ENCODE data around the gene ASIC4.

ASIC4 gene

DNA sequence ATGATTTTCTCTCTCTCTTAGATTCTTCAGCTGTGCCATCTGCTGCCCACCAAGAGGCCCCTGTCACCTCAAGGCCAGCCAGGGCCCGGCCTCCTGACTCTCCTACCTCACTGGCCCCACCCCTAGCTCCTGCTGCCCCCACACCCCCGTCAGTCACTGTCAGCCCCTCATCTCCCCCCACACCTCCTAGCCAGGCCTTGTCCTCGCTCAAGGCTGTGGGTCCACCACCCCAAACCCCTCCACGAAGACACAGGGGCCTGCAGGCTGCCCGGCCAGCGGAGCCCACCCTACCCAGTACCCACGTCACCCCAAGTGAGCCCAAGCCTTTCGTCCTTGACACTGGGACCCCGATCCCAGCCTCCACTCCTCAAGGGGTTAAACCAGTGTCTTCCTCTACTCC is 25.0 kb upstream of the ASIC4 start:
- no peak overlapping the region for H3K27ac Mint-ChIP-seq
- H3K36me3 Mint-ChIP-seq (ENCODE audit: low read depth) = no peaks in the 10 kb centered on the region
- peaks cover 28% of the 10 kb centered on the region for H3K27me3 Mint-ChIP-seq
- ATAC-seq (no peak), DNase-seq (no peak)
- H3K9me3 Mint-ChIP-seq = no peaks in the 10 kb centered on the region
- peaks cover under 1% of the 10 kb centered on the region for H3K4me1 Mint-ChIP-seq
- H3K4me3 Mint-ChIP-seq = no peak overlapping the region

GRCh38 chr2:219490186-219490585 is 24.1 kb upstream of the ASIC4 start:
- H3K4me1 Mint-ChIP-seq = no peaks in the 10 kb centered on the region
- no peaks in the 10 kb centered on the region for H3K36me3 Mint-ChIP-seq (ENCODE audit: low read depth)
- no peak overlapping the region for H3K27ac Mint-ChIP-seq
- H3K4me3 Mint-ChIP-seq = no peak overlapping the region
- no peak for DNase-seq
- H3K9me3 Mint-ChIP-seq = no peaks in the 10 kb centered on the region
- peaks cover 32% of the 10 kb centered on the region for H3K27me3 Mint-ChIP-seq
- ATAC-seq = no peak

GRCh38 chr2:219490600-219491130 is 23.6 kb upstream of the ASIC4 start:
- Mint-ChIP-seq H3K9me3 (no peaks in the 10 kb centered on the region), H3K36me3 (ENCODE audit: low read depth) (no peaks in the 10 kb centered on the region), H3K27ac (no peak overlapping the region), H3K27me3 (peaks cover 32% of the 10 kb centered on the region), H3K4me3 (no peak overlapping the region), H3K4me1 (no peaks in the 10 kb centered on the region)
- DNase-seq (no peak), ATAC-seq (no peak)

GRCh38 chr2:219491278-219491963 is 22.9 kb upstream of the ASIC4 start:
- Mint-ChIP-seq H3K4me3 (no peak overlapping the region), H3K27ac (no peak overlapping the region), H3K4me1 (peaks cover 1% of the 10 kb centered on the region), H3K27me3 (peaks cover 30% of the 10 kb centered on the region), H3K36me3 (ENCODE audit: low read depth) (no peaks in the 10 kb centered on the region), H3K9me3 (no peaks in the 10 kb centered on the region)
- no peak for ATAC-seq
- DNase-seq = no peak

DNA sequence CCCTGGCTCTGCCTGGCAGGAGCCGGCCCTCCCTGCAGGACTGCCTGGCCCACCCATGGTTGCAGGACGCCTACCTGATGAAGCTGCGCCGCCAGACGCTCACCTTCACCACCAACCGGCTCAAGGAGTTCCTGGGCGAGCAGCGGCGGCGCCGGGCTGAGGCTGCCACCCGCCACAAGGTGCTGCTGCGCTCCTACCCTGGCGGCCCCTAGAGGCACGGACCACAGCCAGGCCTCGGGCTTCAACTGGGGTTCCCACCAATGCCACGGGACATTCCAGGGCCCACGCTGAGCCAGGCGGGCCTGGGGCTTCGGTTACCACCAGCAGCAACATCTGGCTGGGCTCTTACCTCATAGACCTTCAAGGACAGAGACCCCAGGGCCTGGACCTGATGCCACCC is 21.7 kb upstream of the ASIC4 start:
- Mint-ChIP-seq H3K9me3 (no peaks in the 10 kb centered on the region), H3K36me3 (ENCODE audit: low read depth) (no peaks in the 10 kb centered on the region), H3K27me3 (peaks cover 41% of the 10 kb centered on the region), H3K27ac (no peak overlapping the region), H3K4me3 (no peak overlapping the region), H3K4me1 (peaks cover 7% of the 10 kb centered on the region)
- ATAC-seq = no peak
- no peak for DNase-seq

- ATAC-seq (no peak), DNase-seq (no peak)
- Mint-ChIP-seq H3K27me3 (peaks cover 44% of the 10 kb centered on the region), H3K4me3 (no peak overlapping the region), H3K4me1 (peaks cover 8% of the 10 kb centered on the region), H3K9me3 (no peaks in the 10 kb centered on the region), H3K36me3 (ENCODE audit: low read depth) (no peaks in the 10 kb centered on the region), H3K27ac (no peak overlapping the region)
These were observed 21.2 kb upstream of the ASIC4 start for GRCh38 chr2:219493086-219493485.

DNA sequence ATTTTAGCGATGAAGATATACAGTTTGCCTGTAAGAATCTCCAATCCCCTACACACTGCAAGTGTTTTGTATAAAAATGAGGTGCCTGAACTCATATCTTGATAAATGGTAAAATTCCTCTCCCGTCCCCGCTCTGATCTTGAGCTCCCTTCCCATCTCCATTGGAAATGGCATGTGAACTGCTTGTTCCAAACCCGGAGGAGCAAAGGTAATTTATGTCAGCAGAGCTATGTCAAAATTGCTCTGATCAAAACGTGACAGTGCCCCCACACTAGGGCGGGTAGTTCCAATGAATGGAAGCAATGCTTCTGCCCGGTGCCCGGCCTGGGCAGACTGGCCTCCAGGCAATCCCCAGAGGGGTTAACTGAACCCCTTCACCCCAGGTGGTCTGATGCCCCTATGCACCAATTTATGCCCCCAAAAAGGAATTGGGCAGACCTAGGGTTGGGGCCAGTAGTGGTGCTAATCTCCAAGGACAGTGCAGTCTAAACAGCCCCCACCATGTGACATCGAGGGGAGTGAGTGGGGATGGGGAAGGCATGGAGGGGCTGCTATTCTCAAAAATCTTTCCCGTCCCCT is 19.2 kb upstream of the ASIC4 start:
- H3K27me3 Mint-ChIP-seq = peaks cover 50% of the 10 kb centered on the region
- no peaks in the 10 kb centered on the region for H3K36me3 Mint-ChIP-seq (ENCODE audit: low read depth)
- H3K9me3 Mint-ChIP-seq = no peaks in the 10 kb centered on the region
- H3K27ac Mint-ChIP-seq = no peak overlapping the region
- DNase-seq (no peak), ATAC-seq (no peak)
- H3K4me3 Mint-ChIP-seq = no peak overlapping the region
- peaks cover 26% of the 10 kb centered on the region for H3K4me1 Mint-ChIP-seq

GRCh38 chr2:219495531-219496122 is 18.7 kb upstream of the ASIC4 start:
- no peak overlapping the region for H3K27ac Mint-ChIP-seq
- no peak overlapping the region for H3K4me3 Mint-ChIP-seq
- peaks cover 50% of the 10 kb centered on the region for H3K27me3 Mint-ChIP-seq
- DNase-seq (peak; percentile 73), ATAC-seq (peak; percentile 26)
- H3K36me3 Mint-ChIP-seq (ENCODE audit: low read depth) = no peaks in the 10 kb centered on the region
- no peaks in the 10 kb centered on the region for H3K9me3 Mint-ChIP-seq
- H3K4me1 Mint-ChIP-seq = peaks cover 30% of the 10 kb centered on the region

GRCh38 chr2:219496247-219496824 is 17.9 kb upstream of the ASIC4 start:
- Mint-ChIP-seq H3K9me3 (no peaks in the 10 kb centered on the region), H3K36me3 (ENCODE audit: low read depth) (no peaks in the 10 kb centered on the region), H3K27me3 (peaks cover 50% of the 10 kb centered on the region), H3K27ac (no peak overlapping the region), H3K4me1 (peaks cover 32% of the 10 kb centered on the region), H3K4me3 (no peak overlapping the region)
- no peak for ATAC-seq
- DNase-seq = no peak

- H3K36me3 Mint-ChIP-seq (ENCODE audit: low read depth) = no peaks in the 10 kb centered on the region
- H3K9me3 Mint-ChIP-seq = no peaks in the 10 kb centered on the region
- no peak overlapping the region for H3K27ac Mint-ChIP-seq
- peaks cover 32% of the 10 kb centered on the region for H3K4me1 Mint-ChIP-seq
- ATAC-seq (no peak), DNase-seq (no peak)
- H3K27me3 Mint-ChIP-seq = peaks cover 50% of the 10 kb centered on the region
- H3K4me3 Mint-ChIP-seq = peak overlapping the region; percentile 95
These were observed 17.3 kb upstream of the ASIC4 start for GRCh38 chr2:219496825-219497494.

- H3K4me3 Mint-ChIP-seq = peak overlapping the region; percentile 95
- H3K27me3 Mint-ChIP-seq = peaks cover 50% of the 10 kb centered on the region
- H3K27ac Mint-ChIP-seq = peak overlapping the region; percentile 90
- no peaks in the 10 kb centered on the region for H3K9me3 Mint-ChIP-seq
- ATAC-seq (no peak), DNase-seq (peak; percentile 48)
- H3K4me1 Mint-ChIP-seq = peaks cover 32% of the 10 kb centered on the region
- H3K36me3 Mint-ChIP-seq (ENCODE audit: low read depth) = peaks cover 1% of the 10 kb centered on the region
These were observed 16.6 kb upstream of the ASIC4 start for GRCh38 chr2:219497495-219498279.

DNA sequence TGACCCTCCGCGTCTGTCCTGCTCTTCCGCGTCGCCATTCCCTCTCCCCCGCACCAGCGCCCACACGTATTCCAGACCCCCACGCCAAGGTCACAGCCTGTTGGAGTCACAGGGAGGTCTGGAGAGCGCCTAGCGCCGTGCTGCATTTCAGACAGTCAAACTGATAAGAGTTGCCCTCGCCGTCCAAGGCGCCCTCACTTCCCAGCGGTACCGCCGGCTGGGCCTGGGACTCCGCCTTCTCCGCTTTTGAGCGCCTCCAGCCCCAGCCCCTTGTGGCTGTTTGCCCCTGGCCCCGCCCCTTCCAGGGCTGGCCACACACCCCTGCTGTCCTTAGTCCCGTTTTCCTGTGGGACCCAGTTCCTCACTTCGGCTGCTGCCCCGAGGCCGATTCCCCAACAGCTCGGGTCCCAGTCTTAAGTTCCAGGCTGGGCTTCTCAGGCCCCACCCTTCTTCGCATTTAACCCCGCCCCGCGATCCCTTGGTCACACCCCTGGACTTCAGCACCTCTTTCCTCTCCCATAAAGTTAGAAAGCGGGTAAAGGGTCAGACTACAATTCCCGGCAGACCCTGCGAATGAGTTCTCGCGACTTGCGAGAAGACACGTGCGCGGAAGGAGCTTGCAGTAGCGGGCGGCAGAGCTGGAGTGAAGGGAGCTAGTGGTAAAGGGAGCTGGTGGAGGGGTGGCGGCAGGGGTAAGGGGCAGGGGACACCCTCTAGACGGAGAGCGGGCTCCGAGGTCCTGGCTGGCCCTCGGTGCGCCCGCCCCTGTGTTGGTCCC is 15.8 kb upstream of the ASIC4 start, which contains the start of gene GMPPA:
TSS of gene GMPPA (plus strand) at position 612 of the 778 bp plus-strand sequence. CDS start 1,085 bp downstream, outside the sequence.
- peaks cover 2% of the 10 kb centered on the region for H3K36me3 Mint-ChIP-seq (ENCODE audit: low read depth)

GRCh38 chr2:219499058-219499307 is 15.3 kb upstream of the ASIC4 start:
- H3K27me3 Mint-ChIP-seq = peaks cover 41% of the 10 kb centered on the region

More for the DNA sequence above, 15.8 kb upstream of the ASIC4 start, which contains the start of gene GMPPA:
- ATAC-seq (peak; percentile 94), DNase-seq (peak; percentile 92)
- Mint-ChIP-seq H3K27ac (peak within 1 kb of the TSS; percentile 90), H3K4me1 (peaks cover 32% of the 10 kb centered on the region), H3K4me3 (peak within 1 kb of the TSS; percentile 95), H3K27me3 (peaks cover 45% of the 10 kb centered on the region), H3K9me3 (no peaks in the 10 kb centered on the region)

More at GRCh38 chr2:219499058-219499307, 15.3 kb upstream of the ASIC4 start:
- Mint-ChIP-seq H3K4me1 (peaks cover 32% of the 10 kb centered on the region), H3K9me3 (no peaks in the 10 kb centered on the region), H3K36me3 (ENCODE audit: low read depth) (peaks cover 6% of the 10 kb centered on the region), H3K4me3 (peak overlapping the region; percentile 95), H3K27ac (peak overlapping the region; percentile 90)
- ATAC-seq (no peak), DNase-seq (no peak)

All from activated naive CD8-positive, alpha-beta T cell treated with anti-CD3 and anti-CD28 coated beads, Interleukin-2, amount 50 U/mL, for 24 hours (primary cell).